Measurements from ENCODE around the gene ADAMTS4.

Gene ADAMTS4

GRCh38 chr1:161223805-161224694 lies 25.2 kb upstream of the ADAMTS4 start:
- intact Hi-C loops (cut with DNase I; ENCODE audit: low total_unique reads) = no loop called here
- DNase-seq = no peak
- Histone ChIP-seq H3K27ac (no peak overlapping the region), H3K9me3 (no peaks in the 10 kb centered on the region), H3K27me3 (no peaks in the 10 kb centered on the region), H3K4me1 (peaks cover 0 to 22% (median 13%) of the 10 kb centered on the region in 4 donors), H3K4me3 (no peak overlapping the region), H3K36me3 (peaks cover 7 to 13% (median 9%) of the 10 kb centered on the region in 3 donors)
- TF ChIP-seq CTCF (IDR thresholded peaks at IDR 0.05) = no peak

GRCh38 chr1:161222175-161223019 lies 23.5 kb upstream of the ADAMTS4 start:
- DNase-seq = no peak
- intact Hi-C loops (cut with DNase I; ENCODE audit: low total_unique reads) = no loop called here
- Histone ChIP-seq H3K27me3 (no peaks in the 10 kb centered on the region), H3K4me3 (no peak overlapping the region), H3K9me3 (no peaks in the 10 kb centered on the region), H3K27ac (no peak overlapping the region), H3K36me3 (no peaks in the 10 kb centered on the region), H3K4me1 (peaks cover 0 to 19% (median 11%) of the 10 kb centered on the region in 4 donors)
- TF ChIP-seq CTCF (IDR thresholded peaks at IDR 0.05) = no peak

GRCh38 chr1:161220002-161220401 lies 21.1 kb upstream of the ADAMTS4 start:
- H3K36me3 ChIP-seq = peaks cover 0 to 3% (median 0%) of the 10 kb centered on the region in 3 donors
- peaks cover 0 to under 1% (median 0%) of the 10 kb centered on the region in 4 donors for H3K4me1 ChIP-seq
- no peak for TF ChIP-seq CTCF (IDR thresholded peaks at IDR 0.05)
- H3K4me3 ChIP-seq = no peak overlapping the region
- H3K27ac ChIP-seq = no peak overlapping the region
- intact Hi-C loops (cut with DNase I; ENCODE audit: low total_unique reads) = no loop called here
- no peaks in the 10 kb centered on the region for H3K9me3 ChIP-seq
- DNase-seq = no peak
- no peaks in the 10 kb centered on the region for H3K27me3 ChIP-seq

GRCh38 chr1:161219078-161219892 lies 20.4 kb upstream of the ADAMTS4 start:
- Histone ChIP-seq H3K27me3 (no peaks in the 10 kb centered on the region), H3K4me1 (no peaks in the 10 kb centered on the region), H3K27ac (no peak overlapping the region), H3K36me3 (peaks cover 6 to 10% (median 6%) of the 10 kb centered on the region in 3 donors), H3K9me3 (no peaks in the 10 kb centered on the region), H3K4me3 (no peak overlapping the region)
- no peak for DNase-seq
- intact Hi-C loops (cut with DNase I; ENCODE audit: low total_unique reads) = no loop called here
- no peak for TF ChIP-seq CTCF (IDR thresholded peaks at IDR 0.05)

Measured in tibial artery (tissue), 4 donors.